Fibroblast of gingiva (primary cell): ENCODE results near the gene NOL8.

ENCODE experiments used
- DNase-seq: peaks from one replicate; pipeline ENCODE4 v3.0.0-alpha.2; 2011; ENCODE audit warnings: low read depth

Gene NOL8

DNA sequence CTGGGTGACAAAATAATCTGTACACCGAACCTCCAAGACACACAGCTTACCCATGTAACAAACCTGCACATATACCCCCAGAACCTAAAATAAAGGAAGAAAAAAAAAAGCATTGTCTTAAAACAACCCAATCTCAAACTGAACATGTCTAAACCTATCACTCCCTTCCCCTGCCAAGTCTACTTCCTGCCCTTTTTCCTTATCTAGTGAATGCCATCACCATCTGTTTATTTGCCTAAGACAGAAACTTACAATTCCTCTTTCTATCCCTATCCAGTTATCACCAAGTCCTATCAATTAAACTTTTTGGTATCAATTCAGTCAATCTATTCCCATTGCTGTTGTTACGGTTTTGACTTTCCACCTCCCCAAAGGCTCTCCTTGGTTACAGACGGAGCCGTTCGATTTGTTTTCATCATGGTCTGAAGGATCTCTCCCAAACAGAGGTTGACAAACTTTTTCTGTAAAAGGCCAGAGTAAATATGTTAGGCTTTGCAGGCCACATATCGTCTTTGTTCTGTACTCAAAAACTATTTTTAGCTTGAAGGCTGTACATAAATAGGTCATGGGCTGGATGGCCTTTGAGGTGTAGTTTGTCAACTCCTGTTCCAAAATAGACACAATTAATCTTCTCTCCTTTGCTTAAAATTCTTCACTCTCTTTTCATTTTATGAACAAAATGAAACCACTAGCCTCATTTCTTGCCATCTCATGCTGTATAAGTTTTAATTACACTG is 12.1 kb downstream of the NOL8 start:
- no peak for DNase-seq

DNA sequence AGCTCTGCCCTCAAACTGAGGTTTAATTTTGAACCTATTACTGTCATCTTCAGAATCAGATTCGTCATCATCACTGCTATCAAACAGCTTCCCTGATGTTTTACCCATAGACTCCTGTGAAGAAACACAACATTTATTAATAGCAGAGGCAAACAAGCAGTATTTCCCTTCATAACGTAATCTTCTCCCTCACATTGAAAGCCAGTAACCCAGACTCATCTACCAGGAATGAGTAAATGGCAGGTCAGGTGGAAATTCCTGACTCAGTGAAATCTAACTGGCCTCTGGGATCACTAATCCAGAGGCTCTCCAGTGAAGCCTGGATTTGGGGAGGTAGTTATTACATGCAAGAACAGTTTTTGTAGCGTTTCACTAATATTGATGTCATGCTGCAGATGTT is 14.6 kb downstream of the NOL8 start:
- no peak for DNase-seq

DNA sequence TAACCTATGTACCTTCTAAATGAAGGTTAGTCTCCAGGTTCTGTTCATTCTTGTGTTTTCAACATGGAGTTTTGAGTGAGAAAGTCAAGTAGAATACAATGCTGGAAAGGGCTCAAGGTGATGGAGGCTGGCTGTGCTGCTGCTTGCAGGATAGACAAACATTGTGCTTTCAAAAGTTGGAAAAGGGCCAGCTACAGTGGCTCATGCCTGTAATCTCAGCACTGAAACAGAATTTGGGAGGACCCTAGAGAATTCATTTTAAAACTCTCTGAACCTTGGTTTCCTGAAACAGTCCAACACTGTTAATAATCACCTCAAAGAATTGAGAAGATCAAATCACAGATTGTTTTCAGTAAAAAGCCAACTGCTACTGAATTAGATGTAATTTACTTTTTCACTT is 16.3 kb downstream of the NOL8 start:
- no peak for DNase-seq

DNA sequence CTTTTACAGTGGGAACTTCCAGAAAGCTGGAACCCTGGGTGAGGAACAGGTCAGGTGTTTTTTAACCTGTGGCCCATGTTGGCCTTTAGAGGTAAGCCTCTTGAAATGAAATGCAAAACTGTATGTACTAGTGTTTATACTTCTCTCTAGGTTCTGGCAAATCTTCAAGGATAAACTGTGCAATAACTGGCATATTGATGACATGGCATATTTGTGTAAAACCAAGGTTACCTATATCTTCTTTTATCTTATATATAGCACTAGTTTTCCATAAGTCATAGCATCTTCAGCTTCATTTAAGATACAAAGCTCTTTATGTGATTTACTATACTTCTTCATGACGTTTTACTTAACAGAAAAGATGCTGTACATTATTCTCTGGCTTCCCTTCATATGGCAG is 24.2 kb downstream of the NOL8 start:
- DNase-seq = no peak

DNA sequence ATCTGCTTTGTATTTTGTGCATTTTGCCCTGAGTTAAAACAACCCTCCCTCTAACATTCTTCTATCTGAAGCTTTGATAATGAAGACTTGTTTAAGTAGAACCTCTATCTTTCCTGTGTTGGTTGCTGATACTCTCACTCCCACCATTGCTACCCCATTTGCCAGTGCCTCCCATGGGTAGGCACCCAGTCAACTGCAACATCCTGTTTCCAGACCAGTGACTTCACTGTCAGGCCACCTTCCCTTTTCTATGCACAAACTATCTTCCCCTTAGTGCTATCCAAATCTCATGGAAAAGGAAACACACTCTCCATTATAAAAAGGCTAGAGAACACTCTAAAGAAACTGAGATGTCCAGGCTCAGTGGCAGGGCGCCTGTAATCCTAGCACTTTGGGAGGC is 26.0 kb downstream of the NOL8 start:
- DNase-seq = no peak

DNA sequence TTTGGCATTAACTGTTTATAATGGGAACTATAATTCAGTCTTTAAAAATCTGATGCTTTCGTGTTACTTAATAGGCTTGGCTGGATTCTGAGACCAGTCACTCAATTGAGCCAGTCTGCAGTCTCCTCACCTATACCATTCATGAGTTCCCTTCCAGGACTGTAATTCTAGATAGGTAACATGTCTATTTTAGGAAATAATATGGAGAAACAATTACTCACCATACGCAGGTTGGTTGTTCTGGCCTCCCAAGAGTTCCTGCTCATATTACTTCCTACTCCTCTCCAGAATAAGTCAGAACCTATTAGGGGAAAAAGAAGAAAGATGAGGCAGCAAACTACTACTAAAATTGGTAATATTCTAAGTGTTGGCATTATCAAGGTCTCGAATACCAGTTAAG is 27.1 kb downstream of the NOL8 start:
- no peak for DNase-seq

DNA sequence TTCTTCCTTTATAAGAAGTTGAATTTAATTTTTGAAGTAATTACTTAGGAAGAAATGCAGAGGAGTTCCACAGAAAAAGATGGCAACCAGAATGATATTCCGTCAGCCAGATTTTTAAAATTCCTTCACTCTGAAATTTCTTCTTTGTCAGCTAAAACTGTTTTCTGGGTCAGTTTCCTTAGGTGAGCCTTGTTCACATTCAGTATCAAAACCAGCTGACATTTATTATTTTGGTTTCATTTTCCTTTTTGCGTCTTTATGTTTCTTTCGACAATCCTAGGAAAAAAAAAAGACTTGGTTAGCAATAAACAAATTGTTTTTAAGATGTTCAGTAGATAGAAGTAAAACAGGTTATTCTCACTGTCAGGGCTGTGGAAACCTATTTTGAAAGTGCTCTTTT is 27.5 kb downstream of the NOL8 start:
- no peak for DNase-seq

DNA sequence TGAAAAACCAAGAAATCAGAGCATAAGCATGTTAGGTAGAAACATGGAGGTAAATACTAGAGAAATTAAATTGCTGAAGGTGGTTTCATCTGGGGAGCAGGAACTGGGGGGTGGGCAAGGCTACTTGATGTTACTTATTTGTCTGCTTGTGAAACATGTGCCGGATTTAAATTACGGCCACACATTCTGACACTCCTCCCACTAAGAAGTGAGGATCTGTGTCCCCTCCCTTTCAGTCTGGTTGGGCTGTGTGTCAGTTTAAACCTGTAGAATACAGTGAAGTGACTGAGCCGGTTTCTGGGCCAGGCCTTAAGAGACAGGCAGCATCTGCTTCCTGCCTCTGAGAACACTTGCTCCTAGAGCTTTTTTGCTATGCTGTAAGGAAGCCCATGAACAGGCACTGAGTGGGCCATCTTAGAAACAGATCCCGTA is 29.3 kb downstream of the NOL8 start:
- DNase-seq = no peak

DNA sequence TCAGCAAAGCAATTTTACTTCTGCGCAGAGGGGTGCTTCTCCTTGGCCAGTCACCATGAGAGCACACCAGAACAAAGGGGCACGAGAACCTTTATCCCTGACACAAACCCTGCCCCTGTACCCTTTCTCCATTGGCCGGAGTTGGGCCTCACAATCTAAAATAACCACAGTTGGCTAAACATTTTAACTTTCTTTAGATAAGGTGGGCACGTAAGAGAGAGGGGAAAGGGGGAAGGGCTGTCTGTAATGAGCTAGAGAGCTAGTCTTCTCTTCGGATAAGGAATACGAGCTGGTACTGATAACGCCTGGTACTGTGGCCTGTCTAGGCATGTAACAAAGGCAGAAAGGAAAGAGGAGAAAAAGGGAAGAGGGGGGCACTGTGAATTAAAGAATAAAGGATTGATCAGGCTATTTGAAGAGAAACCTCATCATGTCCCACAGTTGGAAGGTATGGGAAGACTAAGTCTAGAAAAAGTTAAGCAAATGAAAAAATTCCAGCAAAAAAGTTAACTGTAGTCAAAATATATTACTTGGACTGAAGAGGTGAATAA is 29.8 kb downstream of the NOL8 start:
- no peak for DNase-seq

DNA sequence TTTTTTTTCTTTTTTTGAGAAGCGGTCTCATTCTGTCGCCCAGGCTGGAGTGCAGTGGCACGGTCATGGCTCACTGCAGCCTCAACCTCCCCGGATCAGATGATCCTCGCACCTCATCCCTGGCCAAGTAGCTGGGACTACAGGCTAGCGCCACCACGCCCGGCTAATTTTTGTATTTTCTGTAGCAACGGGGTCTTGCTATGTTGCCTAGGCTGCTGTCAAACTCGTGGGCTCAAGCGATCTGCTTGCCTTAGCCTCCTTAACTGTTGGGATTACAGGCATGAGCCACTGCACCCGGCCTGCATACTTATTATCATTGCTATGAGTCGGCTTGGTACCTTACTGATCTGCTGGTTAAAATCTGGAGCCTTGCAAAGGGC is 30.9 kb downstream of the NOL8 start:
- DNase-seq = peak; percentile 13

DNA sequence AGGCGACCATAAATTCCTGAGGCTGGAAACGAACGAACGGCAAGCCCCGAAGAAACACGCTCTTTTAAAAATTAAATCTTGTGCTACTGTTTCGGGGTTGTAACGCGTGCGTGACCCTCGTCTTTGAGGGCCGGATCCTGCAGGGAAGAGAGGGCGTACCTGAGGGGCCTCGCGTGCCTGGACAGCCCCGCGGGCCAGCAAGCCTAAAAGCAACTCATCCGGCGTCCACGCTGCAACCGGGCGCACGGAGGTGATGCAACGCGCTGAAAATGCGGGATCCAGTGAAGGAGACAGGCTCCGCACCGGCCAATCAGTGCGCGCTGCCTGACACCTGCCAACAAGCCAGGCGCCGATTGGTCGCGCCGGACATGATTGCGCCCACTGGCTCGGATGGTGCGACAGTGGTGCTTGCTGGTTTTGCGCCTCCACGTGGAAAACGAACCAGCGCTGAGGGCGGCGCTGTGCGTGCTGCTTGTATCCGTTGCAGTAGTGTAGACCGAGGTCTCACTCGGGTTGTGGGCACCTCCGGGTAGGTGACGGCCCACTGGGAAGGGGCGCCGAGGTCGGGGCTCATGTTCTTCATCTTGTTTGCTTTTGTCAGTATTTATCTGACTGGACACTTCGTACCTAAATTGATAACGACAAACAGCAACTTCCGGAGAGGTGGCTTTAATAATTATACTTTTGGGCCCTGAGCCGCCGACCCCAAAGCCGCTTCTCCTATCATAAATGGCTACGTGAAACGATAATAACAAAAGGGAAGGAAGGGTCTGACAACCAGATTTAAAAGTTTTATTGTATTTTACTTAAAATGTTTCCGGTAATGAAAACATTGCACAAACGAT is 31.5 kb downstream of the NOL8 start, which contains the start of gene IARS1:
Gene IARS1, minus strand, starts transcription at position 246 of the 845 bp plus-strand sequence. CDS start 4,278 bp downstream, outside the sequence.
- DNase-seq = peak; percentile 99

DNA sequence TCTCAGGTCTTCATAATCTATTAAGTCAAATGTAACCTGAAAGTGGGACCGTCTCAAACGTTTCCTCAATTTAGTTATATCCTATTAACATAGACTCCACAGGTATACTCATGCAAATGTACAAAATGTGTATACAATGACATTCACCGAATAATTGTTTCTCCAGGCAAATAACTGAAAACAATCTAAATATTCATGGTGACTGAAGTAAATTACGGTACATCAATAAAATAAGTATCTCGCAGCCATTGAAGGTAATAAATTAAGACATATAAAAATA is 32.1 kb downstream of the NOL8 start:
- no peak for DNase-seq

DNA sequence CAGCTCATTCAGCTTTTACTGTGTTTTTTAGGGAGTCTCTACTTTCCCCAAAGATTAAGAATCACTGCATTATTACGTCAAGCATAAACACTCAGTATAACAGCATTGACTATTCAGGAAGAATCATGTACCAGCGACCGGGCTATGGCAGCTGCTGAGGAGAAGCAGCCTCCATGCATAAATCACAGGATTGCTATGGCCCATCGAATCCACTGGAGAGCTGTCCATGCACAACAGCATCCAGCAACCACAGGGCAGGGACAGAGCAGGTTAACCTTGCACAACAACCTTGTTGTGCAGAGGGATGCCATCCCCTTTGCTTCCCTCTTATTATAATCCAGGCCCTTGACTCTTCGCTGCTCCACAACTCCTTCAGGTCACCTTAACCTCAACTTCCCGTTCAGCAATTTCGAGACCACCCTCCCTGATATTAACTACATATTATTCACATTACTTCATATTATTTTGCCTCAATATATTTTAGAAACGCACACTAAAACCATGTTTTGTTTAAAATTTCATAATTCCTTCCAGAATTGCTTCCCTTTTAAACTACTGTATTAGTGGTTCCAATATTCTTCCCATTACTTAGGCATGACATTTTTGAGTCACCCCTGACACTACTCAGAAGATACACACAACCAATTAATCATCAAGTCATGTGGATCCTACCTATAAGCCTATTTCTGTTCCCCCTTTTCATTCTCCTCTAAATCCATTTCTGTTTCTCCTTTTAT is 32.6 kb downstream of the NOL8 start:
- no peak for DNase-seq

DNA sequence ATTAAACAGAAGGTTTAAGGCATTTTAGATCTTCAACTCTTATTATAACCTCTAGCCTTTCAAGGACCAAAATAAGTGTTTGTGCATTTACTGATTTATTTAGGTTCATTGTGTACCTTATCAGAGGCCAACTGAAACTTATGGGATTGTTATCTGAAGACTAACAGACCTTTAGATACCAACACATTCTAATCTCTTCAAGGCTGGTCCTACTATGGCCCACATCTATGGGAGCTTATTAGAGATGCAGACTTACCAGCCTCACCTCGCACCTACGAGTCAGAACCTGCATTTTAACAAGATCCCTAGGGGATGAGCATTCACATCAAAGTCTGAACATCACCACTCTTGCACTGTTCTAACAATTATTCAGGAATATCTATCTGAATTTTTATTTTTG is 33.6 kb downstream of the NOL8 start:
- DNase-seq = no peak

DNA sequence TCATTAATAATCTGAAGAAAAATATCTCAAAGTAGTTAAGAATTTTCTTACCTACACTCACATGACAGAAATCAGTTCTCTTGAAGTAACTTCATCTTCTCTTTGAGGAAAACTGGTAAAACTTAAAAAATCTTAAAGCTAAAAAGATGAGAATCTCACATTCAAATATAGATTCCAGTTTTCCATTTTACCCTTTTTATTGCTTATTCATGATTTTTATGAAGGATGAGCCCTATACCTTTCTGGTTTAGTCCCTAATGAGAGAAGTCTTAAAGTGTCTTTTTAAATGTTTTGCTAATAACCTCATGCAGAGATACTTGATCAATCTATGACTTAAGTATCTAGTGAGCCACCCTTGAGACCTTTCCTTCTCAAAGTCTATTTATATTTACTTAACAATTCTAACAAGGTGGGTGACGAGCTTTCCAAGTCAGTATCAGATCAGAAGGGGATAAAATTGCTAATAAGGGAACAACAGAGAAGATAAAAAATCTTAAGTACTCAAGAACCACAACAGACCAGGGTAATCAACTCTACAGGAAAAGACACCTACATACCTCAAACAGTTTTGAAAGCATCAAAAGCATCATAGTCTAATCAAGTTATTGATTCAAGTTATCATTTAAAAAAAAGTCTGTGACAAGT is 34.2 kb downstream of the NOL8 start:
- DNase-seq = no peak

DNA sequence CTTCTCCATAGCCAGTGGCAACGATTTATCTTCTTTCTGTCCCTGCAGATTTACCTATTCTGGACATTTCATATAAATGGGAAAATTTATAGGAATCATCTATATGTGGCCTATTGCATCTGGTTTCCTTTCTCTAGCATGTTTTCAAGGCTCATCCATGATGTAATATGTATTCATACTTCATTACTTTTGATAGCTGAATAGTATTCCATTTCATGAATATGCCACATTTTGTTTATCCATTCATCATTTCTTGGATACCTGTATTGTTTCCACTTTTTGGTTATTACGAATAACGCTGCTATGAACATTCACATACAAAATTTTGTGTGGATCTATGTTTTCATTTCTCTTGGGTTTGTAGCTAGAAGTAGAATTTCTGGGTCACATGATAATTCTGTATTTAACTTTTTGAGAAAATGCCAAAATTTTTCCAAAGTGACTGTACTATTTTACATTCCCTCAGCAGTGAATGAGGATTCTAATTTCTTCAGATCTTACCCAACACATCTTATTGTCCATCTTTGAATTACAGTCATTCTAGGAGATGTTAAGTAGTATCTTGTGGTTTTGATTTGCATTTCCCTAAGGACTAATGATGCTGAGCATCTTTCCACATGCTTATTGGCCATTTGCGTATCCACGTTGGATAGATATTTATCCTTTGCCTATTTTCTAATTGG is 35.3 kb downstream of the NOL8 start:
- peak; percentile 78 for DNase-seq

DNA sequence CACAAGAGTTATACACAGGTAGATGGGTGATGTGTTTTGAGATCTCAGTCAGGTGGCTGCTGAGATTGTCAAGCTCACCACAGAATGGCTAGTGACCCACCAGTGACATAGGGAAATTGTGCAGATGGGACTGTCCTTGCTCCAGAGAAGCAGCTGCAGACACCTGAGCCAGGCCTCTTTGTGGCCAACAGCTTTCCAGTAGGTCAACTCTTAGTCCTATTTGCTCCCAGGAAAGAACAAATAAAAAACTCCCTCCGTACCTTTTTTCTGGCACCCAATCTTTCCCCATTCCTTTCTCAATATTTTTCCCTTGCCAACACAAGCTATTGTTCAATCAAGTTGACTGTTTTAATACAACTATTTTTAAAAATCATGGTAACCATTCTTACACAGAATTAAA is 45.8 kb downstream of the NOL8 start:
- DNase-seq = no peak

DNA sequence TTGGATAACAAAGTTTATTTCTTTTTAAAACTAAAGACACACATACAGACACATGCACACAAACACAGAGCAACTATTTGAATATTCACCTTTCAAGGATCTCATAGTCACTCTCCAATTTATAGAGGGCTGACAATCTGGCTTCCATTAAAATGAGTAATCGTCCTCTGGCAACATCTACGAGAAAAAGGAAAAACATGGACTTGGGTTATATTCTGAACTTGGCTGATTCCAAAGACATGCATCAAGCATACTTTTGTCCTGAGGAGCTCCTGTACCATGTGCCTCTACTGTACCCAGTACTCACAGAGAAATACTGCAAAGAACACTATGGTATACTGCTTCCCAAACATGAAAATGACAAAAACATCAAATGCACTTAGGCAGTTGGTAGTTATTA is 47.0 kb downstream of the NOL8 start:
- DNase-seq = peak; percentile 61

DNA sequence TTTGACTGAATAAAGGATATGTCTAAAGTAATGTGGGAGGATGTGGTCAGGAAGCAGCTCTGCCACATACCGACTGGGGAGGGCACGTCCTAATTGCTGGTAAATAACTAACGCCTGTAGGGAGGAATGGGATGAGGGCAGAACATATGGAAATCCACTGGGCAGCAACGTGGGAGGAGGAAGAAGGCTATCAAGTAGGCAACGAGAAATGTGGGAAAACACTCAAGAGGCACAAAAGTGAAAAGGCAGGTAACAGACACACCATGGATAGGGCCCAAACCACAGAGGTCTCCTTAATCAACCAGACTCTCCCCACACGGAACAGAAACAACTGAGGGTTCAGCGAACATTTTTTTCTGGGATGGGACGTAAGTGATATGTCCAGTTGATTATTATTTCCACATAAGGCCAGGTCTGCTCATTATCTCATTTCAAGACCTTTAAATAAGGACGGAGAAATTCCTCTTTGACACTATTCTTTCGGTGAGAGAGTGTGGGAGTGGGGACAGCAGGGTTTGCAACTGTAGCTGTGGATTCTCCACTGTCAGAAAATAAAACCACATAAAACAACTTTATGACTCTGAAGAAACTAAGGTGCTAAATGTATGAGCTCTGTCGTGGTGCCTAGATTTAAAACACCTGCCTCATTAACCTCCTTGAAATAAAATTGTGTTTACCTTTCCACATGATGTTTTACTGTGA is 48.7 kb downstream of the NOL8 start:
- DNase-seq = no peak

DNA sequence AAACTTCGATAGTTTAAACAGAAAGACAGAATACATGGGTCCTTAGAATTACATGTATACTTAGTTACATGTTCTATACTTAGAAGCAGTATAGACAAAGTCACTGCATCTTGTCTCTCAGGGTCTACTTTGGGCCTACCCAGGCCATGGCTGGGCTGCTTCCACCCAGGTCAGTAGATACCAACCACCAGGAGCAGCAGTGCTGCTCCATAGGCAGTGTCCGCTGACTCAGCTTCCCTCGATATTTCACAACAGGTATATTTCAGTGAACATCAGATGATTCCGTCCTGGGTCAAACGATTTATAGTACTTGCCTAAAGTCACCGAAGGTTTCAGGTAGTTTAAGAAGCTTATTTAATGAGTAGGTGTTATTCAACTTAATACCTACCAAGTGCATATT is 49.6 kb downstream of the NOL8 start:
- DNase-seq = no peak

DNA sequence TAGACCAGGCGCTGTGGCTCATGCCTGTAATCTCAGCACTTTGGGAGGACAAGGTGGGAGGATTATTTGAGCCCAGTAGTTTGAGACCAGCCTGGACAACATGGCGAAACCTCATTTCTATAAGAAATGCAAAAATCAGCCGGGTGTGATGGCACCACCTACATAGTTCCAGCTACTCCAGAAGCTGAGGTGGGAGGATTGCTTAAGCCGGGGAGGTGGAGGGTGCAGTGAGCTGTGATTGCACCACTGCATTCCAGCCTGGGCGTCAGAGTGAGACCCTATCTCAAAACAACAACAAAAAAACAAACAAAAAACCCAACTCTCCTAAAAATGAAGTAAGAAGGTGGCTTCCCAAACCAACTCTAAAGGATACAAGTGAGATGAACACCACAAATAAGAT is 54.6 kb downstream of the NOL8 start:
- DNase-seq = no peak
